SJCRH30 (cell line): ENCODE data around the gene SLC38A2. TPM values are rescaled to one million over a fixed set of nuclear protein-coding genes. Genes with fewer than 3 reads are reported as not detected.

Source experiments
- DNase-seq, 2 experiments: peaks; one replicate each; pipeline ENCODE4 v3.0.0-alpha.2; 2015 to 2020
- H3K27ac ChIP-seq: fragments of 250-450 bp; sonication (Bioruptor Pico); 2 replicates; pipeline ENCODE4 v1.5.1; 2020; ENCODE audit warnings: mild to moderate bottlenecking, moderate library complexity
- H3K27me3 ChIP-seq: fragments of 250-450 bp; sonication (Bioruptor Pico); 2 replicates; pipeline ENCODE4 v1.5.1; 2020; ENCODE audit warnings: mild to moderate bottlenecking, moderate library complexity
- H3K36me3 ChIP-seq: fragments of 250-450 bp; sonication (Bioruptor Pico); 2 replicates; pipeline ENCODE4 v1.5.1; 2020; ENCODE audit warnings: mild to moderate bottlenecking, moderate library complexity
- H3K4me1 ChIP-seq: fragments of 250-450 bp; sonication (Bioruptor Pico); 2 replicates; pipeline ENCODE4 v1.5.1; 2020; ENCODE audit warnings: mild to moderate bottlenecking, moderate library complexity
- H3K4me3 ChIP-seq: fragments of 250-450 bp; sonication (Bioruptor Pico); 2 replicates; pipeline ENCODE4 v1.5.1; 2020; ENCODE audit warnings: mild to moderate bottlenecking, moderate library complexity
- H3K9me3 ChIP-seq: fragments of 250-450 bp; sonication (Bioruptor Pico); replicated peaks from 2 replicates; pipeline ENCODE4 v1.5.1; 2020; ENCODE audit warnings: mild to moderate bottlenecking, moderate library complexity
- total RNA-seq: library from RNA; depleted of rRNA; stranded (reverse); fragments of >200 nt; shearing (Covaris generic); gene quantifications from 2 replicates; pipeline ENCODE4 v1.2.3, GENCODE V29; 2014; rRNA removed

Gene SLC38A2
- total RNA-seq = 213 and 260 TPM in 2 replicates

- Histone ChIP-seq H3K36me3 (peaks cover 36% of the 10 kb centered on the region), H3K4me3 (peak within 1 kb of the TSS; percentile 86), H3K27me3 (no peaks in the 10 kb centered on the region), H3K4me1 (peaks cover 30% of the 10 kb centered on the region), H3K27ac (peak within 1 kb of the TSS; percentile 90), H3K9me3 (no peaks in the 10 kb centered on the region)
- DNase-seq = peak; percentile 97 to 98
These were observed at the start of gene SLC38A2 for GRCh38 chr12:46372544-46373300. Gene SLC38A2, minus strand, starts transcription at chr12:46372773. Its CDS starts 1,480 bp downstream, at chr12:46371293.

GRCh38 chr12:46419675-46420074 lies 47.1 kb upstream of the SLC38A2 start:
- Histone ChIP-seq H3K27ac (no peak overlapping the region), H3K4me1 (no peaks in the 10 kb centered on the region), H3K27me3 (no peaks in the 10 kb centered on the region), H3K36me3 (no peaks in the 10 kb centered on the region), H3K4me3 (no peak overlapping the region), H3K9me3 (0 out of 2 replicates have a peak, but pooled peaks cover 8% of the 10 kb centered on the region)
- DNase-seq = no peak

- DNase-seq = no peak
- Histone ChIP-seq H3K36me3 (no peaks in the 10 kb centered on the region), H3K9me3 (no peaks in the 10 kb centered on the region), H3K4me3 (no peak overlapping the region), H3K27me3 (no peaks in the 10 kb centered on the region), H3K27ac (no peak overlapping the region), H3K4me1 (no peaks in the 10 kb centered on the region)
These were observed 43.0 kb upstream of the SLC38A2 start for GRCh38 chr12:46415552-46415951.

GRCh38 chr12:46414591-46415268 lies 42.2 kb upstream of the SLC38A2 start:
- H3K27ac ChIP-seq = no peak overlapping the region
- no peaks in the 10 kb centered on the region for H3K4me1 ChIP-seq
- H3K36me3 ChIP-seq = no peaks in the 10 kb centered on the region
- DNase-seq = no peak
- H3K27me3 ChIP-seq = no peaks in the 10 kb centered on the region
- H3K4me3 ChIP-seq = no peak overlapping the region
- H3K9me3 ChIP-seq = no peaks in the 10 kb centered on the region

- Histone ChIP-seq H3K27me3 (no peaks in the 10 kb centered on the region), H3K4me3 (no peak overlapping the region), H3K27ac (no peak overlapping the region), H3K4me1 (no peaks in the 10 kb centered on the region), H3K9me3 (no peaks in the 10 kb centered on the region), H3K36me3 (no peaks in the 10 kb centered on the region)
- no peak for DNase-seq
These were observed 40.8 kb upstream of the SLC38A2 start for GRCh38 chr12:46413368-46413767.

GRCh38 chr12:46412857-46413256 lies 40.3 kb upstream of the SLC38A2 start:
- no peak overlapping the region for H3K4me3 ChIP-seq
- H3K36me3 ChIP-seq = no peaks in the 10 kb centered on the region
- H3K27ac ChIP-seq = no peak overlapping the region
- no peaks in the 10 kb centered on the region for H3K4me1 ChIP-seq
- no peaks in the 10 kb centered on the region for H3K27me3 ChIP-seq
- no peaks in the 10 kb centered on the region for H3K9me3 ChIP-seq
- no peak for DNase-seq

- Histone ChIP-seq H3K4me3 (no peak overlapping the region), H3K27me3 (no peaks in the 10 kb centered on the region), H3K36me3 (no peaks in the 10 kb centered on the region), H3K4me1 (no peaks in the 10 kb centered on the region), H3K27ac (no peak overlapping the region), H3K9me3 (no peaks in the 10 kb centered on the region)
- DNase-seq = no peak
These were observed 37.9 kb upstream of the SLC38A2 start for GRCh38 chr12:46410495-46410894.

GRCh38 chr12:46409974-46410373 lies 37.4 kb upstream of the SLC38A2 start:
- H3K27me3 ChIP-seq = no peaks in the 10 kb centered on the region
- H3K36me3 ChIP-seq = no peaks in the 10 kb centered on the region
- no peaks in the 10 kb centered on the region for H3K9me3 ChIP-seq
- H3K27ac ChIP-seq = no peak overlapping the region
- H3K4me3 ChIP-seq = no peak overlapping the region
- no peak for DNase-seq
- H3K4me1 ChIP-seq = no peaks in the 10 kb centered on the region

- H3K36me3 ChIP-seq = no peaks in the 10 kb centered on the region
- H3K9me3 ChIP-seq = no peaks in the 10 kb centered on the region
- peaks cover 2% of the 10 kb centered on the region for H3K4me1 ChIP-seq
- no peaks in the 10 kb centered on the region for H3K27me3 ChIP-seq
- no peak overlapping the region for H3K4me3 ChIP-seq
- no peak overlapping the region for H3K27ac ChIP-seq
- no peak for DNase-seq
These were observed 36.8 kb upstream of the SLC38A2 start for GRCh38 chr12:46409342-46409741.

GRCh38 chr12:46408441-46408840 lies 35.9 kb upstream of the SLC38A2 start:
- H3K27me3 ChIP-seq = no peaks in the 10 kb centered on the region
- no peak overlapping the region for H3K27ac ChIP-seq
- H3K36me3 ChIP-seq = no peaks in the 10 kb centered on the region
- no peak for DNase-seq
- H3K9me3 ChIP-seq = no peaks in the 10 kb centered on the region
- no peak overlapping the region for H3K4me3 ChIP-seq
- peaks cover 11% of the 10 kb centered on the region for H3K4me1 ChIP-seq

GRCh38 chr12:46407361-46407760 lies 34.8 kb upstream of the SLC38A2 start:
- Histone ChIP-seq H3K27ac (no peak overlapping the region), H3K4me1 (peaks cover 21% of the 10 kb centered on the region), H3K36me3 (no peaks in the 10 kb centered on the region), H3K9me3 (no peaks in the 10 kb centered on the region), H3K4me3 (no peak overlapping the region), H3K27me3 (no peaks in the 10 kb centered on the region)
- DNase-seq = no peak

- Histone ChIP-seq H3K36me3 (no peaks in the 10 kb centered on the region), H3K27me3 (no peaks in the 10 kb centered on the region), H3K27ac (no peak overlapping the region), H3K4me3 (no peak overlapping the region), H3K9me3 (no peaks in the 10 kb centered on the region), H3K4me1 (peaks cover 27% of the 10 kb centered on the region)
- no peak for DNase-seq
These were observed 33.9 kb upstream of the SLC38A2 start for GRCh38 chr12:46406352-46407027.

GRCh38 chr12:46404733-46405132 lies 32.2 kb upstream of the SLC38A2 start:
- Histone ChIP-seq H3K36me3 (no peaks in the 10 kb centered on the region), H3K27ac (no peak overlapping the region), H3K9me3 (peaks cover 4% of the 10 kb centered on the region), H3K4me1 (peaks cover 27% of the 10 kb centered on the region), H3K4me3 (no peak overlapping the region), H3K27me3 (no peaks in the 10 kb centered on the region)
- no peak for DNase-seq

- no peak overlapping the region for H3K27ac ChIP-seq
These were observed 31.7 kb upstream of the SLC38A2 start for GRCh38 chr12:46404225-46404631.

GRCh38 chr12:46403719-46404070 lies 31.1 kb upstream of the SLC38A2 start:
- DNase-seq = no peak
- Histone ChIP-seq H3K4me1 (peaks cover 30% of the 10 kb centered on the region), H3K27ac (no peak overlapping the region), H3K27me3 (no peaks in the 10 kb centered on the region), H3K9me3 (peaks cover 6% of the 10 kb centered on the region), H3K36me3 (no peaks in the 10 kb centered on the region), H3K4me3 (no peak overlapping the region)

More at GRCh38 chr12:46404225-46404631, 31.7 kb upstream of the SLC38A2 start:
- no peak overlapping the region for H3K4me3 ChIP-seq
- no peaks in the 10 kb centered on the region for H3K36me3 ChIP-seq
- peaks cover 6% of the 10 kb centered on the region for H3K9me3 ChIP-seq
- no peaks in the 10 kb centered on the region for H3K27me3 ChIP-seq
- DNase-seq = no peak
- H3K4me1 ChIP-seq = peaks cover 30% of the 10 kb centered on the region
